HG03469 (cell line): Measurements from ENCODE around the gene LCP2.

Experiments used
- ATAC-seq: cut with Tn5 transposase; IDR thresholded peaks from one replicate; pipeline ENCODE4 v1.9.1; 2021; ENCODE audit warnings: mild to moderate bottlenecking, moderate library complexity, moderate number of reproducible peaks; ENCODE audit not compliant: unreplicated experiment

The LCP2 gene

DNA sequence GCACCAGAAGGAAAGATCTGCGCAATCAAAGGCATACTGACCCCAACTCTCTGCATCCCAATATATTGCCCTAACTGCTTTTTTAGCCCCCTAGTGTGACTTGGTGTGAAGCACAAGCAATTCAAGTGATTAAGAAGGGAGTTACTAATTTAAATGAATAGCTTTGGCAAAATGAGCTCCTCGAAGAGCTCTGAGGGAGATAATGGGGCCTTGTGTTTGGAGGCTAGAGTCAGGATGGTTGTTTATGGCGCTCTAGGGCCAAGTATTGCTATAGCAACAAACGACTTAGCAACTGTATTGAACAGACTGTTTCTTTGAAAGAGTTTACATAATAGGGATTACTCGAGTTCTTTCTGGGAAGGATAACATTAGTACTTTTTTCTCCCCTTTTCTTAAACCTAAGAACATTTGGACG is 76.2 kb downstream of the LCP2 start:
- no peak for ATAC-seq

DNA sequence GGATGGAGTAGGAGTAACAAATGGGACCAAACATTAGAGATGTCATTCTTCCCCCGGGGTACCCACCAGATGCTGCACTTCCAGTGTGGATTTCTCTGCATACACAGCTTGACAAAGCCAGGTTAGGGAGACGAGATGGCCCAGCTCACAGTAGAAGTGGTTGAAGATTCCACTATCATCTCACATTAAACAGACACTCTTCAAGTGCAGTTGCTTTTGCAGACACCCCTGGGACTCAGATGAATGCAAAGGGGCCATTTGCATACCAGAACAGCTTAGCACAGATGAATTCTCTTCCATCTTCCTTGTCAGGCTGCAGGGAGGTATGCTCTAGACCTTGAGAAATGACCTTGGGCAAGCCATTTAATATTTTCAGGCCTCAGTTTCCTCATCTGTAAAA is 77.4 kb downstream of the LCP2 start:
- ATAC-seq = no peak

DNA sequence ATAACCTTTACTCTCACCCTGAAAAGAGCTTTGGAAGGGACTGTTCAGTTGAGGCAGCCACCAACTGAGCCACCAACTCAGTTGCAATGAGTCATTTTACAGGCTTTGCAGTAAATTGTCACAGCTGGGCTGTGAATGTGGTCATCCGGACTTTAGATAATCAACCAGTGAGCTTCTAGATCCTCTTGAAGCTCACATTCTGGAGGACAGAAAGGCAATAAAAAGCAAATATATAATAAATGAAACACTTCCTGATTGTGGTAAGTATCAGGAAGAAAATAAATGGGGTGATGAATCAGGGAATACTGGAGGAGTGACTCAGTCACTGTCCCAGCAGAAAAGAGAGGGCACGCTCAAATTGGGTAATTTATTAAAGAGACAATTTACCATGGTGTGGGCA is 78.0 kb downstream of the LCP2 start:
- no peak for ATAC-seq

- ATAC-seq = no peak
Measured at GRCh38 chr5:170218726-170219125, 78.9 kb downstream of the LCP2 start.

DNA sequence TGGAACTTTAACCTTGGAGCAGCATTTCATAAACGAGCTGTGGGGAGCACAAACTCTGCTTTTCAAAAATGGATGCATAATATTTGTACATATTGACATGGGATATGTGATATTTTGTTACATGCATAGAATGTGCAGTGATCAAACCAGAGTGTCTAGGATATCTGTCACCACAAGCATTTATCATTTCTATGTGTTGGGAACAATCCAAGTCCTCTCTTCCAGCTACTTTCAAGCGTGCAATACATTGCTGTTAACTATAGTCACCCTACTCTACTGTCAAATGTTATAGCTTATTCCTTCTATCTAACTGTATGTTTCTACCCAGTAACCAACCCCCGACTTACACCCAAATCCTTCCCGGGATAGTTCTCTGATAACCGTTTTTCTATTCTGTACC is 79.7 kb downstream of the LCP2 start:
- no peak for ATAC-seq

DNA sequence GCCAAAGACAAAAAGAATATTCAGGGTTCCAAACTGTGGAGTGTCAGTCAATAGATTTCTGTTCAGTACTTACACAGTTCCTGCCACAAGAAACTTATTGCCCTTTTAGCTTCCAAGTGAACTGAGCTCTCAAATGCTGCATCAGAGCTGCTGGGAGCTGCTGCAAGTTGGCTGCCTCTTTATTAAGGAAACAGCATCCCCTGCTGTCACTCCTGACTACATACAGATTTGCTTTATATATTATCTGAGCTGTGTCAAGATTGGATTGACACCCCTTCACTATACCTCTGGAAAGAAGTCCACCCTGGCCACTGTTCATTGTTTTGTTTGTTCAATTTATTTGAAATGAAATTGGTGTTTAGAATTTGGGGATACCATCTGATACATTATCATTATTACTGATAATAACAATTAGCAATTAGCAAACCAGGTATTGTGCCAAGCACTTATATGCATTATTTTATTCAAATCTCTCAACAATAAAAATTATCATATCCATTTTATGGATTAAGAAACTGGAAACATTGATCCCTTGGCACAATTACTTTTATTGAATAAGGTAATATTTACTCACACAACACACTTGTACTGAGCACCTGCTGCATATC is 81.2 kb downstream of the LCP2 start:
- ATAC-seq = no peak

- ATAC-seq = no peak
Measured at GRCh38 chr5:170211575-170212334, 85.8 kb downstream of the LCP2 start.

DNA sequence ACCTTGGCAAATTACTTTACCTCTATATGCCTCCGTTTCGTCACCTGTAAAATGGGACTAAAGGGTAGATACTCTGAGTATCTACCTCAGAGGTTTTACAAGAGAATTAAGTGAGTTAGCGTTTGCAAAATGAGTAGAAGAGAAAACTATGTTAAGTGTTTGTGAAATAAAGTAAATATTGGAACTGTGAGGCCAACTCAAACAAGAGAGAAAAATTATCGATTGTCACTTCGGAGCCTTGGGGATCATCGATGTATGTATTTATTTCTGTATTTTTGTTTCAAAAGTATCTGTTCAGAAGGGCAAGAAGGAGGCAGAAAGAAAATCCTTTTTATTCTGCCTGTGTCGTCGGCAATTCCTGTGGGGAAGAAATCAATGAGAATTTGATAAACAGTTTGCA is 90.6 kb downstream of the LCP2 start:
- no peak for ATAC-seq

DNA sequence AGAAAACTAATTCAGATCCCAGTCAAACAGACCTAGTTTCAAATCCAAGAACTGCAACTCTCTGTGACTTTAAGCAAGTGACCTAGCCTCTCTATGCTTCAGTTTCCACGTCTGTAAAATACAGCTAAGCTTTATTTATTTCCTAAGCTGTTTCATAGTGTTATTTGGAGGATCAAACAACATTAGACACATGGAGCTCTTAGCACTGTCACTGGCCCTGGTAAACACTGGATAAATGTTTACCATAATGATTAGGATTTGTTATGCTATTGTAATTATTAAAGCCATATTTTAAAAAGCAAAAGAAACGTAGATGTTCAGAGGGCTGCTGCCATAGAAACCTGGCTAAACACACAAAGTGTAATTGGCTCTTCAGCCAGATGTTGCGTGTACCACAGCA is 91.4 kb downstream of the LCP2 start:
- ATAC-seq = no peak

GRCh38 chr5:170204202-170204601 is 93.4 kb downstream of the LCP2 start:
- no peak for ATAC-seq

DNA sequence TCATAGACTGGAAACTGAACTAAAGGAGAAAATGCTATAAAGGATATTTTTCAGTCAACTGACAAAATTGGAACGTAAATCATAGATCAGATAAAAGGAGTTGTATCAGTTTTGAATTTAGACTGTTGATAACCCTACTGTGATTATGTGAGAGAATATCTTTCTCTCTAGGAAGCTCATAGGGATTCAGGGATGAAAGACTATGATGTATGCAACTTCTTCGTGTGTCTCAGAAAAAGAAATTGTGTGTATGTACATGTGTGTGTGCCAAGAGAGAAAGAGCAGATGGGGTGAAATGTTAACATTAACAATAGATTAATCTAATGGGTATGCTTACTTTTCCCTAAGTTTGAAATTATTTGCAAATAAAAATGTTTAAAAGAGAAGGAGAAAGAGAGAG is 95.5 kb downstream of the LCP2 start:
- ATAC-seq = no peak

DNA sequence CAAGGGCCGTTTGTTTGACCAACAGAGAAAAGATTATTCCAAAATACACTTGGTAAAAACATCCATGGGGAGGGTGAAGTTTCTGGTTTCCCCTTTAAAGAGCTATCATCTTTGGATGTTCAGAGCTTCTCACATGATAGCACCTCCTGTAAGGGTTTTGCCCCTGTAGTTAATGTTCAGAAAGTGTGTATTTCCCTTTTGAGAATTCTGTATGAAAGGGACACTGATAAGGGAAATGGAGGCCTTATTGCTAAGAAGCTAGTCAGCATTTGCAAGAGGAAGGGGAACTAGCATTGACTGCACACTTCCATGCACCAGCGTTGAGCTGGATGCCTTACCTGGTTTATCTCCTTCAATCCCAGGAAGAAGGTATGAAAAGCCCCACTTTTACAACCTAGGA is 96.3 kb downstream of the LCP2 start:
- no peak for ATAC-seq

- ATAC-seq = no peak
Measured at GRCh38 chr5:170200876-170201275, 96.7 kb downstream of the LCP2 start.
